ENCODE results near the gene MXD4.
"Not testable (repeated sequence)": the region's sequence is repeated elsewhere in the genome, so short reads cannot be mapped to it uniquely, and the experiment has no call there.

Gene MXD4

GRCh38 chr4:2249526-2250356, 12.2 kb downstream of the MXD4 start:
- DNase-seq, result peak; percentile 1

- DNase-seq, result no peak
Measured at GRCh38 chr4:2248821-2249261, 13.1 kb downstream of the MXD4 start.

- DNase-seq, result peak; percentile 1
Measured at GRCh38 chr4:2248044-2248780, 13.7 kb downstream of the MXD4 start.

DNA sequence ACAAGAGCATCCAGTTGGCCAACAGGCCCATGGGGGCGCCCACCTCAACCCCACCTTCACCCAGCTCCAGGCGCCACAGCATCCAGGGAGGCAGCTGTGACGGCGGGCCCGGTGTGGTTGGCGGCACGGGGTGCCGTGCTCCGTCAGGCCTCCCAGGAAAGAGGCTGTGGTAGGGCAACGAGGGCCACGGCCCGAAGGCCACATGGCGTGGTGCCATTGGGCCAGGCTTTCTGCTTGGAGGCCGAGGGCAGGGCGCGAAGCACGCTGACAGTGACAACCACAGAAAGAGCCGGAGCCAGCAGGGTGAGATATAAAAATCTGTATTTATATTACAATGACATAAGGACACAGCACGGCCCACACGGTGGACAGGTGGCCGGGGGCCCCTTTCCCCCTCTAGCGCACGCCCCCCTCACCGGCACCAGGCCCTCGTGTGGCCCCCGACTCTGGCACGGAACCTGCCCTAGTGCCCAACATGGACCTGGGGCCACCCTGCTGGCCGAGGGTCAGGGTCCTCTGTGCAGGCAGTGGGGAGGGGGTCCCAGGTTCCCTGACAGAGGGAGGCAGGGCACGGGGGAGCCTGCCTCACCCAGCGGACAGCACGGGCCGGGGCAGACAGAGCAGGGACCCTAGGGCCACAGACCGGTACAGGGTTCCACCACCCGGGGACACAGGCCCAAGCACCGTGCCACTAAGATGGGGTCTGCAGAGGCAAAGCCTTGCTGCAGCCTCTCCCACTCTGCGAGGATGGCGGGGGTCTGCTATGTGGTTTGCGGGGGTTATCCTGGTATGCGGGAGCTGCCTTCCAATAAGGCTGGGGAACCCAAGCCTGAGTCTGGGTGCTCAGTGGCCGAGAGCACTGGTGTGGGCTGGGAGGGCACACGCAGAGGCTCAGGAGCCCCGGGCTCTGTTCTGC, 14.5 kb downstream of the MXD4 start:
- DNase-seq, result peak; percentile 1

DNA sequence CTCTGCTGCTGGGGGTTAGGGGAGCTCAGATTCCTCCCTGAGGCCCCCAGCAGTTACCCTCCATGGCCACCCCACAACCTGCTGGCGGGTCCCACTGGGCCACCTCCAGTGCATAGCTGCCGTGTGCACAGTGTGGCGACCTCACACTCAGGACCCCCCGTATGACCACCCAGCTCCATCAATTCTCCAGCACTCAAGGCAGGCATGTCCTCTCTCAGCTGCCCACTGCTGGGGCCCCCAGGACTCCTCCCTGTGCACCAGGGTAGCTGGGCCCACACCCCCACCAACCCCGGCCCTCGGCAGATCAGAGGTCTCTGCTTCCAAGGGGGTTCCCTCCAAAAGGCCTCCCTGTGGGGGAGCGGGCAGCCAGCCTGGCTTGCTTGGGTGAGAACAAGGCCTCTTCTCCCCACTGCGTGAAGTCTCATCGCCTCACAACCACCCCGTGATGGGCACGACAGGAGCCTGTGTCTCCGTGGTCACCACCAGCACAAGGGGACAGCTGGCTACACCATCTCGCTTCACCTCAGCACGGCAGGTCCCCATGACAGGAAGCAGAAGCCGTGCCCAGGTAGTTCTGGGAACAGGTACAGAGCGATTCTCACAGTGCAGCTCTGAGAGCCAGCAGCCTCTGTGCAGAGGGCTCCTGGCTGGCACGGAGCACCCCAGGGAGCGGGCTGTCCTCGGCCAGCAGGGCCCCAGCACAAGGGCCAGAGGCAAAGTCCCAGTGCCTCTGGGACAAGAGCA, 15.4 kb downstream of the MXD4 start:
- DNase-seq, result peak; percentile 1

- peak; percentile 1 for DNase-seq
Measured at GRCh38 chr4:2245787-2246275, 16.1 kb downstream of the MXD4 start.

DNA sequence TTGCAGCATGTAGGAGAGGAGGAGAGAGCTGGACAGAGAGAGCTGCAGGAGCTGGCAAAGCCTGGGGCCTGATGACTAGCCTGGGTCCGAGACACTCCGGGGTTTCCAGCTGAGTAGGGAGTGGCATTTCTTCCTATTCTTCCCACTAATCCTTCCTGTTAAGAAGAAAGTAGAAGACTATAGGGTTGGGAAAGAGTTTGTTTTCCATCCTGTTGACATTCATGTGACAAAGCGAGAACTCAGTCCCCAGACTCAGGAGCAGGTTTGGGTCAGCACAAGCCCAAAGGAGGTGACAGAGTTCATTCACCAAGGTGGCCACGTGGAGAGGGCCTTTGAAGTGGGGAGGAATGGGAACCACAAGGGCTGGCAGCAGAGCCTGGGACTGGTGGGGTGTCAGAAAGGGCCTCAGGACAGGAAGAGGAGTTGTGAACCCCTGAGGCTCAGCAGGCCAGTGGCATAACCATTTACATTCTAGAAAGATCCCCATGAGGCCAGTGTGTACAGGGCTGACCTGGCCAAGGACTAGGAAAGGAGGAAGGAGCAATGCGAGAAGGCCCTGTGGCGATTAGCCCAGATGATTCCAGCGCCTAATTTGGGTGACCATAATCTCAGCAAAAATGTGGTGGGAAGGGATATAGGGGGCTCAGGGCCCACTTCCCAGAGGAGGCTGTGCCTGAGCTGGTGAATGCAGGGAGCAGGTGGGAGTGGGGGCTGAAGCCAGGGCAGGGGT, 16.7 kb downstream of the MXD4 start:
- DNase-seq, result peak; percentile 2

DNA sequence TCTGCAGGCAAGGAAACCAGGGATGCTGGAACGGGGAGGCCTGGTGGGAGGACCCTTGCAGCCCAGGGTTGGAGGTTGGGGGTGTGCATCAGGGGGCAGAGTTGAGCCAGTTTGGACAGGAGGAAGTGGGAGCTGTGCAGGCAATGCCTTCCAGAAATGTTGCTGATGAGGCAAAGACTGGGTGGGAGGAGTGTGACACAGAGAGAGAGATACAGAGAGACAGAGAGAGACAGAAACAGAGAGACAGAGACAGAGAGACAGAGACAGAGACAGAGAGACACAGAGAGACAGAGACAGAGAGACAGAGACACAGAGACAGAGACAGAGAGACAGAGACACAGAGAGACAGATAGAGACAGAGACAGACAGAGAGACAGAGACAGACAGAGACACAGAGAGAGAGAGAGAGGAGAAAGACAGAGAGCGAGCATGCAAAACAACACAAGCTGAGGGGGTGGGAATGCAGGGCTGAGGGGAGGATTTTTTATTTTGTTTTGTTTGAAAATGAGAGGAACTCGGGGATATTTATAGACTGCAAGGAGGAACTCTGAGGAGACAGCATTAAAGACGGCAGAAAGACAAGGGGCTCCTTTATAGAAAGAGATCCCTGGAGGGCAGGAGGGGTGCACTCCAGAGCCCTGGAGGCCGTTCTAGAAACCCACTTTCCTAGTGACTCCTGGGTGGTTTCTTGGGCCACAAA, 18.1 kb downstream of the MXD4 start:
- peak; percentile 11 for DNase-seq

- DNase-seq, result peak; percentile 99
Measured at GRCh38 chr4:2241410-2242353, 20.2 kb downstream of the MXD4 start, which contains the start of the genes HAUS3 and POLN. HAUS3 (minus strand) TSS chr4:2242121; CDS start chr4:2240946, 1,175 bp downstream. POLN (minus strand) TSS chr4:2242121; CDS start chr4:2229231, 12,890 bp downstream.

- DNase-seq, result no peak
Measured at GRCh38 chr4:2241003-2241402, 20.9 kb downstream of the MXD4 start.

DNA sequence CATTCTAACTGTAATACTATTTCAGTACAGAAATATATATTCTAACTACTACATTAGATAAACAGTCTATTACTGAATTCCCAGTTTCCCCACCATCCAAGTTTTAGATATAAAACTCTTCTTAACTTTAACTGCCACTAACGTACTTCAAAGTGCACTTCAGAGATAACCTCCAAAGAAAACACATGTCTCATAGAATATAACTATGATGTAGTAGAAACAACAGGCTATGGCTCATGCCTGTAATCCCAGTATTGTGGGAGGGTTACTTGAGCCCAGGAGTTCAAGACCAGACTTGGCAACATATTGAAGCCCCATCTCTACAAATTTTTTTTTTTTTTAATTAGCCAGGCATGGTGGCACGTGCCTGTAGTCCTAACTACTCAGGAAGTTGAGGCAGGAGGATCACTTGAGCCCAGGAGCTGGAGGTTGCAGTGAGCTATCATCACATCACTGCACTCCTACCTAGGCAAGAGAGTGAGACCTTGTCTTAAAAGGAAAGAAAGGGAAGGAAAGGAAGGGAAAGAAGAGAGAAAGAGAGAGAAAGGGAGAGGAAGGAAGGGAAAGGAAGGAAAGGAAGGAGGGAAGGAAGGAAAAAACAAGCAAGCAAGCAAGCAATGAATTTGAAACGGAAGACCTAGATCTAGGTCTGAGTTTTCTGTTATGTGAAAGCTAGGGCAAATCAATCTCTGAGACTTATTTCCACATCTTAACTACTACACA, 24.8 kb downstream of the MXD4 start:
- no peak for DNase-seq

- no peak for DNase-seq
Measured at GRCh38 chr4:2231082-2231481, 30.8 kb downstream of the MXD4 start.

DNA sequence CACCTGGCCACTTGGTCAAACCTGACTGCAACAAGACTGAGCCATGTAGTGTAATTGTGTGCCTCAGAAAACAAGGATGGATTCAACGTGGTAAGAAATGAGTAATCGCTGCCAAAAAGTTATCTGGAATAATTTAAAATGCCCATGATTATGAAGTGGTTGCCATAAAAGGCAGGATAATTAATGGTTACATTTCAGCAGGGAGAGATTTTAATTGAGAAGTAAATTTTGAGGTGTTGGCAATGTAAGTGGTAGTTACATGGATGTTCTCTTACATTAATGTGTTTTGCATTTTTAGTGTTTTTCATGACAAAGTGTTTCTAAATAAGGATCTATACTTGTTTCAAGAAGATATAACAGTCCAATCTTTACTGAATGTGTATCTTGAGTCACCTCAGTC, 35.6 kb downstream of the MXD4 start:
- no peak for DNase-seq

DNA sequence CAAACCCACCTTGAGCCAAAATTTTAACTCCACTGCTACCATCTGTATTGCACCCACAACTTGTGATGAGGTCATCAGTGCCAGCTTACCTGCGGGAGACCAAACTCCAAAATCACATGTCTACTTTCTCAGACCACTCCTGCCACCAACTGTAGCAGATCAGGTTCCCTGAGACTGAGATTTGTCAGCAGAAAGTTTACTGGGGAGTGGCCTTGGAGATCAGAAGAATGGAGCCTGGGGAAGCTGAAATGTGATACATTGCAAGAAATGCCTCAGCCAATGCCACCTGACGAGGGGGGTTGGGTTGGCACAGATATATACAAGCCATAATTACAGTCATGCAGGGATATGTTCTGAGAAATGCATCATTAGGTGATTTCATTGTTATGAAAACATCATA, 39.1 kb downstream of the MXD4 start:
- no peak for DNase-seq

DNA sequence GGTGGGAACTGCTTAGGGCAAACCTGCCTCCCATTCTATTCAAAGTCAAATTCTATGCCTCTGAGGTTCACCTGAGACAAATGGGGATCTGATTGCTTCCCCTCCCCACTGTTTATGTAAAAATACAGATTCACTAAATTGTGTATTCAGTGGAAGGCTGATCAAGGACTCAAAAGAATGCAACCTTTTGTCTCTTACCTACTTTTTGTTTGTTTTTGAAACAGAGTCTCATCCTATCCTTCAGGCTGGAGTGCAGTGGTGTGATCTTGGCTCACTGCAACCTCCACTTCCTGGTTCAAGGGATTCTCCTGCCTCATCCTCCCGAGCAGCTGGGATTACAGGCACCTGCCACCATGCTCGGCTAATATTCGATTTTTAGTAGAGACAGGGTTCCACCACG, 40.5 kb downstream of the MXD4 start:
- not testable (repeated sequence) for DNase-seq

- peak; percentile 84 for DNase-seq
Measured at GRCh38 chr4:2220016-2220630, 41.8 kb downstream of the MXD4 start.

- no peak for DNase-seq
Measured at GRCh38 chr4:2219233-2219760, 42.6 kb downstream of the MXD4 start.

- no peak for DNase-seq
Measured at GRCh38 chr4:2218436-2218835, 43.5 kb downstream of the MXD4 start.

Measured in activated CD4-positive, alpha-beta T cell treated with anti-CD3 and anti-CD28 coated beads for 48 hours (primary cell).